ENCODE data around the gene USP36.

Gene USP36

GRCh38 chr17:78819402-78819801, 21.2 kb downstream of the USP36 start:
- H3K4me3 ChIP-seq (ENCODE audit: low read depth, low read length): no peak overlapping the region
- in situ Hi-C loops (cut with HindIII; ENCODE audit: low sequenced_read_pairs): no loop called here
- TF ChIP-seq CTCF (IDR thresholded peaks at IDR 0.05; ENCODE audit: low read depth, low read length): no peak
- no peak for DNase-seq (ENCODE audit: low read depth, low spot score)

GRCh38 chr17:78818932-78819331, 21.7 kb downstream of the USP36 start:
- DNase-seq (ENCODE audit: low read depth, low spot score): no peak
- no peak for TF ChIP-seq CTCF (IDR thresholded peaks at IDR 0.05; ENCODE audit: low read depth, low read length)
- in situ Hi-C loops (cut with HindIII; ENCODE audit: low sequenced_read_pairs): no loop called here
- H3K4me3 ChIP-seq (ENCODE audit: low read depth, low read length): no peak overlapping the region

GRCh38 chr17:78818152-78818846, 22.3 kb downstream of the USP36 start:
- TF ChIP-seq CTCF (IDR thresholded peaks at IDR 0.05; ENCODE audit: low read depth, low read length): no peak
- in situ Hi-C loops (cut with HindIII; ENCODE audit: low sequenced_read_pairs): no loop called here
- no peak overlapping the region for H3K4me3 ChIP-seq (ENCODE audit: low read depth, low read length)
- no peak for DNase-seq (ENCODE audit: low read depth, low spot score)

GRCh38 chr17:78817123-78817522, 23.5 kb downstream of the USP36 start:
- no peak for DNase-seq (ENCODE audit: low read depth, low spot score)
- in situ Hi-C loops (cut with HindIII; ENCODE audit: low sequenced_read_pairs): no loop called here

GRCh38 chr17:78815696-78816095, 24.9 kb downstream of the USP36 start:
- no peak overlapping the region for H3K4me3 ChIP-seq (ENCODE audit: low read depth, low read length)
- no peak for DNase-seq (ENCODE audit: low read depth, low spot score)
- in situ Hi-C loops (cut with HindIII; ENCODE audit: low sequenced_read_pairs): no loop called here
- no peak for TF ChIP-seq CTCF (IDR thresholded peaks at IDR 0.05; ENCODE audit: low read depth, low read length)

More at GRCh38 chr17:78817123-78817522, 23.5 kb downstream of the USP36 start:
- no peak overlapping the region for H3K4me3 ChIP-seq (ENCODE audit: low read depth, low read length)
- no peak for TF ChIP-seq CTCF (IDR thresholded peaks at IDR 0.05; ENCODE audit: low read depth, low read length)

GRCh38 chr17:78812855-78813254, 27.8 kb downstream of the USP36 start:
- no peak overlapping the region for H3K4me3 ChIP-seq (ENCODE audit: low read depth, low read length)
- no peak for TF ChIP-seq CTCF (IDR thresholded peaks at IDR 0.05; ENCODE audit: low read depth, low read length)
- no peak for DNase-seq (ENCODE audit: low read depth, low spot score)
- in situ Hi-C loops (cut with HindIII; ENCODE audit: low sequenced_read_pairs): no loop called here
